HepG2 (cell line): ENCODE measurements around the gene UTF1. TPM values are rescaled to one million over a fixed set of nuclear protein-coding genes. Genes with fewer than 3 reads are reported as not detected.
A peak's percentile ranks its signal among the peaks of the same experiment; 100 is the strongest.

Experiments
- ATAC-seq: fragments of 200-7000 bp; cut with Tn5 transposase; 3 replicates; pipeline ENCODE4 v1.9.1; 2020; ENCODE audit warnings: mild to moderate bottlenecking, moderate library complexity
- BruUV-seq: library from RNA; stranded (reverse); fragments of 400-500 nt; replicated peaks from 2 replicates; lab custom pipeline; 2021; lab: Mats Ljungman, UMichigan
- CTCF ChIA-PET: fragments of 300-600 bp; formaldehyde crosslinking; extraction: SDS; loops from one replicate; lab custom pipeline; 2021; ENCODE audit warnings: low total read pairs, inconsistent platforms, low intra/inter-chr PET ratio; lab: Yijun Ruan, JAX
- POLR2A ChIA-PET: fragments of 350-600 bp; sonication (Branson Sonifier 250); formaldehyde crosslinking; loops from one replicate; lab custom pipeline; 2020; ENCODE audit warnings: antibody characterized with exemption, inconsistent platforms; lab: Yijun Ruan, JAX
- DNase-seq: peaks from one replicate; pipeline ENCODE4 v3.0.0-alpha.2; 2015; ENCODE audit warnings: low spot score
- FAIRE-seq: peaks from 3 replicates; lab custom pipeline; 2011; peaks lifted over from hg19 to GRCh38; lab: Jason Lieb, UNC
- H2AFZ ChIP-seq: one replicate; pipeline ENCODE4 v1.6.1; 2011; ENCODE audit warnings: low read length, inconsistent platforms
- H3K27ac ChIP-seq: fragments of 300-600 bp; 3 replicates; pipeline ENCODE4 v1.8.0; 2011; ENCODE audit warnings: mixed run types, mild to moderate bottlenecking, mixed read lengths, low read length, inconsistent platforms; ENCODE audit not compliant: insufficient read depth; ENCODE audit errors: extremely low read length
- H3K27me3 ChIP-seq, 2 experiments: fragments of 200-600 bp in 1 of 2; 2 replicates in 1 of 2; 3 replicates in 1 of 2; pipeline versions ENCODE4 v1.6.0 to v1.8.0; 2011; ENCODE audit warnings: low read length in 2 of 2, mild to moderate bottlenecking in 2 of 2, moderate library complexity in 2 of 2, inconsistent platforms in 1 of 2; ENCODE audit not compliant: insufficient read depth in 2 of 2, control insufficient read depth in 1 of 2
- H3K36me3 ChIP-seq, 2 experiments: fragments of 200-600 bp in 1 of 2; replicated peaks in 1 of 2; 2 replicates in 1 of 2; 3 replicates in 1 of 2; pipeline versions ENCODE4 v1.5.1 to v1.8.0; 2011; ENCODE audit warnings: low read length in 2 of 2, inconsistent platforms in 1 of 2; ENCODE audit not compliant: insufficient read depth in 2 of 2, control insufficient read depth in 1 of 2
- H3K4me1 ChIP-seq: 2 replicates; pipeline ENCODE4 v1.5.1; 2012; ENCODE audit warnings: low read length, inconsistent platforms; ENCODE audit not compliant: insufficient read depth
- H3K4me2 ChIP-seq: 2 replicates; pipeline ENCODE4 v1.6.0; 2011; ENCODE audit warnings: low read depth, low read length, inconsistent platforms
- H3K4me3 ChIP-seq, 3 experiments: fragments of 200-600 bp in 1 of 3; sonication (generic), shearing (Covaris generic) in 1 of 3; replicated peaks in 1 of 3; 2 replicates each; pipeline ENCODE4 v1.5.1; 2011 to 2016; ENCODE audit warnings: low read length in 3 of 3, inconsistent platforms in 2 of 3, low read depth in 2 of 3, mild to moderate bottlenecking in 2 of 3, control low read depth in 1 of 3, mixed read lengths in 1 of 3; ENCODE audit not compliant: insufficient read depth in 1 of 3
- H3K79me2 ChIP-seq: one replicate; pipeline ENCODE4 v1.6.1; 2011; ENCODE audit warnings: low read length, inconsistent platforms; ENCODE audit not compliant: insufficient read depth
- H3K9ac ChIP-seq: 2 replicates; pipeline ENCODE4 v1.6.0; 2011; ENCODE audit warnings: mild to moderate bottlenecking, low read depth, low read length, inconsistent platforms; ENCODE audit not compliant: insufficient read depth
- H3K9me3 ChIP-seq: 2 replicates; pipeline ENCODE4 v1.5.1; 2012; ENCODE audit warnings: mild to moderate bottlenecking, low read length
- H4K20me1 ChIP-seq: 2 replicates; pipeline ENCODE4 v1.6.0; 2011; ENCODE audit warnings: inconsistent platforms, mild to moderate bottlenecking, low read length, moderate library complexity; ENCODE audit not compliant: insufficient read depth
- ARHGAP35 ChIP-seq: sonication (generic); formaldehyde crosslinking; IDR thresholded peaks from 2 replicates; pipeline ENCODE4 v1.9.0; 2022; ENCODE audit warnings: mild to moderate bottlenecking, inconsistent platforms, moderate library complexity, missing genetic modification reagents, borderline replicate concordance
- GABPA ChIP-seq, 2 experiments: IDR thresholded peaks; 2 replicates each; pipeline ENCODE4 v1.6.1; 2011 to 2016; ENCODE audit warnings: low read depth in 2 of 2, low read length in 1 of 2, missing biosample characterization in 1 of 2, missing genetic modification characterization in 1 of 2
- HNRNPL ChIP-seq: fragments of 200-400 bp; formaldehyde crosslinking; IDR thresholded peaks from 2 replicates; pipeline ENCODE4 v1.6.1; 2017; ENCODE audit warnings: mild to moderate bottlenecking, low read depth, low read length
- SIX1 ChIP-seq: sonication (generic); formaldehyde crosslinking; IDR thresholded peaks from 2 replicates; pipeline ENCODE4 v1.4.0; 2020; ENCODE audit warnings: missing genetic modification reagents, borderline replicate concordance
- XBP1 ChIP-seq: sonication (generic); formaldehyde crosslinking; IDR thresholded peaks from 2 replicates; pipeline ENCODE4 v1.5.0; 2020; ENCODE audit warnings: missing genetic modification reagents
- ZMYM4 ChIP-seq: sonication (generic); formaldehyde crosslinking; IDR thresholded peaks from 2 replicates; pipeline ENCODE4 v1.8.1; 2023; ENCODE audit warnings: mild to moderate bottlenecking, missing genetic modification reagents
- WGBS: methylation state at CpG from one replicate; pipeline ENCODE4 v1.1.6; 2017; ENCODE audit warnings: low lambda C conversion rate; 5-methylcytosine and 5-hydroxymethylcytosine counted together
- in situ Hi-C: cut with HindIII; loops from 2 replicates; pipeline ENCODE4 v1.10.0; 2017; ENCODE audit warnings: low pct_unique_long_range_greater_than_20kb; ENCODE audit not compliant: extremely low pct_ligation_motif_present
- intact Hi-C: fragments of 100-400 bp; cut with micrococcal nuclease; formaldehyde crosslinking; loops from one replicate; pipeline ENCODE4 v1.10.0; 2022; ENCODE audit not compliant: unreplicated experiment
- polyA plus RNA-seq, 8 experiments: library from polyadenylated mRNA; depleted of rRNA in 3 of 8; stranded (reverse) in 7 of 8; unstranded in 1 of 8; fragments of >200 nt; fragmentation: Illumina TruSeq in 4 of 8; extraction: Trizol in 4 of 8; gene quantifications; 2 replicates each; pipeline versions ENCODE4 v1.2.1 to v1.2.3, GENCODE V29; 2011 to 2016; ENCODE audit warnings: low read depth in 4 of 8, missing spikeins in 1 of 8, mixed read lengths in 1 of 8; ENCODE audit not compliant: insufficient read depth in 1 of 8
- total RNA-seq, 5 experiments: library from RNA; depleted of rRNA; stranded (reverse); fragments of >200 nt; fragmentation: Illumina TruSeq; extraction: Trizol; gene quantifications; 2 replicates each; pipeline ENCODE4 v1.2.3, GENCODE V29; 2016; ENCODE audit warnings: low read depth in 1 of 5
- TF ChIP-seq, protein P1 (sequence below): IDR thresholded peaks from 2 replicates; pipeline ENCODE4 v1.6.1; 2016; ENCODE audit warnings: missing genetic modification reagents, missing compliant biosample characterization
- TF ChIP-seq, protein P2 (sequence below): sonication (generic); formaldehyde crosslinking; IDR thresholded peaks from 2 replicates; pipeline ENCODE4 v1.5.1; 2020; ENCODE audit warnings: mild to moderate bottlenecking, missing genetic modification reagents, moderate library complexity

Gene UTF1
- total and polyA plus RNA-seq, 2 of the 13 experiments (the other 11 are each of a cell fraction or from before 2014, with no cell fraction given), result not detected

DNA sequence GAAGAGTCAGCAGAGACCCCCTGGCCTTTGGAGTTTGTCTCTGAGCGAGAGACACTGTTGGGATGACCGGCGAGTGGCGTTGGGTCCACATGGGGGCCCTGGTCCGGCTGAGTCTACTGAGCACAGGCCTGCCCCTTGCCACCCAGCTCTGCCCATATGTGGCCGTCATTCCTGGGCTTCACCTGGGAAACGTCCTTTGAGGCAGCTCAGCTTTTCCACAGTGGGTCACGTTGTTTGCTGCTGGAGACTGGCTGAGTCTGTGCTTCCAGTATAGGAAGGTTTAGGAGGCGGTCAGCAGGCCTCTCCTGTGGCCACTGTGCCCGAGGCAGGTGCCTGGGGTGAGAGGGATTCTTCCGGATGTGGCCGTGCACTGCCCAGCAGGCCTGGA lies 29.6 kb downstream of the UTF1 start:
- ATAC-seq (no peak), FAIRE-seq (no peak), DNase-seq (no peak)
- CTCF ChIA-PET, result no interaction called here
- Histone ChIP-seq H3K4me3 (no peak overlapping the region), H3K27ac (no peak overlapping the region), H3K27me3 (peaks cover 14 to 53% of the 10 kb centered on the region in 2 experiments), H3K9ac (no peak overlapping the region), H3K36me3 (no peaks in the 10 kb centered on the region), H3K79me2 (no peaks in the 10 kb centered on the region), H4K20me1 (no peaks in the 10 kb centered on the region), H3K4me2 (0 out of 2 replicates have a peak overlapping the region, but pooled peaks have one; percentile 7), H3K4me1 (peaks cover 35% of the 10 kb centered on the region), H3K9me3 (no peaks in the 10 kb centered on the region), H2AFZ (no peak overlapping the region)
- BruUV-seq, result no TSS peak
- WGBS, result 20% methylated on average over 10 of the region's 12 CpGs
- intact Hi-C loops, result no loop called here
- in situ Hi-C loops, result no loop called here
- TF ChIP-seq ZMYM4 (no peak), XBP1 (CRISPR knock-in tag) (no peak), GABPA (IDR thresholded peaks at IDR 0.05; ENCODE audit: low read depth, low read length) (no peak), GABPA (CRISPR knock-in tag; IDR thresholded peaks at IDR 0.05; ENCODE audit: low read depth) (peak; percentile 3; the same call in 1 of the 2 replicates)
- TF ChIP-seq, protein P1, sequence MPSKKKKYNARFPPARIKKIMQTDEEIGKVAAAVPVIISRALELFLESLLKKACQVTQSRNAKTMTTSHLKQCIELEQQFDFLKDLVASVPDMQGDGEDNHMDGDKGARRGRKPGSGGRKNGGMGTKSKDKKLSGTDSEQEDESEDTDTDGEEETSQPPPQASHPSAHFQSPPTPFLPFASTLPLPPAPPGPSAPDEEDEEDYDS (CRISPR knock-in tag), result no peak
- POLR2A ChIA-PET, result no interaction called here

DNA sequence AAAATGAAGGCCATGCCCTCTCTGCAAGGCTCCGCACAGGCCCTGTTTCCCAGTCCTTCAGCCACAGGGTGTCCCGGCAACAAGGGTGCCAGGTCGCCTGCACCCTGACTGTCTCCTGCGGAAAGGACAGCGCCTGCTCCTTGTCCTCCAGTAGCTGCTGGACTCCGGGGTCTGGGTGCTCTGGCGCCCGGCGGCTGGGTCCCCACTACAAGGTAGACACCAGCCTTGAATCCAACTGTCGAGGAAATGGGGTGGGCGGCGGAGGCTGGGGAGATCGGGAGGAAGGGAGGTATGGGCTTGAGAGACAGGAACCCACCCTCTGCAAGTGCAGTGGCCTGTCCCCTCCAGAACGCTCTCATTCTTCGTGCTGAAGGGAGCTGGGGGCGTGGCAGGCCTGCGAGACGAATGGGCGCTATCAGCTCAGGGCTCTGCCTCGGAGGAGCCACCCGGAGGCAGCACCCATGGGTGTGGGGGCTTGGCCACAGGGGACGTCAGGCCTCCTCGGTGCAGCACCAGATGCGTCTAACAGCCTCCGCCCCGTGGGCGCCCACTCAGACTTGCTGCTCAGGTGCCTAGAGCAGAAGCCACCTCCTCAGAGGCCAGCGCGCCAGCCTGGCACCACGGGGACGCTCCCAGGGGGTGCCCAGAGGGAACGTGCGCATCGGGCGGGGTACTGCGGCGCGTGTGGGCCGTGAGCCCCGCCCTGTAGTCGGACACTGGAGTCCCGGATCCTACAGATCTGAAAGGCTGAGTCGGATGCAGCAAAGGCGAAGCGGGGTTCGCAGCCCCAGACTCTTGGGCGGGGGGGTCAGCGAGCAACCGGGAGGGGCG lies 31.1 kb downstream of the UTF1 start:
- Histone ChIP-seq H3K27me3 (peaks cover 9 to 46% of the 10 kb centered on the region in 2 experiments; a peak in 4 of 5 replicates), H3K4me1 (peaks cover 35% of the 10 kb centered on the region), H3K27ac (no peak overlapping the region), H3K9me3 (no peaks in the 10 kb centered on the region), H3K4me3 (peak overlapping the region; percentile 42 to 74 (median 62)), H4K20me1 (no peaks in the 10 kb centered on the region), H3K36me3 (no peaks in the 10 kb centered on the region), H3K4me2 (peak overlapping the region; percentile 66), H3K9ac (peak overlapping the region; percentile 34; the same call in 1 of the 2 replicates), H3K79me2 (no peaks in the 10 kb centered on the region), H2AFZ (no peak overlapping the region)
- intact Hi-C loops, result no loop called here
- POLR2A ChIA-PET, result no interaction called here
- ATAC-seq, result peak; percentile 37
- FAIRE-seq, result no peak
- CTCF ChIA-PET, result no interaction called here
- in situ Hi-C loops, result no loop called here
- DNase-seq, result no peak
- BruUV-seq, result no TSS peak
- 33% methylated on average over 19 of the region's 50 CpGs for WGBS
- TF ChIP-seq ARHGAP35 (CRISPR knock-in tag) (no peak), SIX1 (CRISPR knock-in tag) (no peak), HNRNPL (peak; percentile 86)
- TF ChIP-seq, protein P2, sequence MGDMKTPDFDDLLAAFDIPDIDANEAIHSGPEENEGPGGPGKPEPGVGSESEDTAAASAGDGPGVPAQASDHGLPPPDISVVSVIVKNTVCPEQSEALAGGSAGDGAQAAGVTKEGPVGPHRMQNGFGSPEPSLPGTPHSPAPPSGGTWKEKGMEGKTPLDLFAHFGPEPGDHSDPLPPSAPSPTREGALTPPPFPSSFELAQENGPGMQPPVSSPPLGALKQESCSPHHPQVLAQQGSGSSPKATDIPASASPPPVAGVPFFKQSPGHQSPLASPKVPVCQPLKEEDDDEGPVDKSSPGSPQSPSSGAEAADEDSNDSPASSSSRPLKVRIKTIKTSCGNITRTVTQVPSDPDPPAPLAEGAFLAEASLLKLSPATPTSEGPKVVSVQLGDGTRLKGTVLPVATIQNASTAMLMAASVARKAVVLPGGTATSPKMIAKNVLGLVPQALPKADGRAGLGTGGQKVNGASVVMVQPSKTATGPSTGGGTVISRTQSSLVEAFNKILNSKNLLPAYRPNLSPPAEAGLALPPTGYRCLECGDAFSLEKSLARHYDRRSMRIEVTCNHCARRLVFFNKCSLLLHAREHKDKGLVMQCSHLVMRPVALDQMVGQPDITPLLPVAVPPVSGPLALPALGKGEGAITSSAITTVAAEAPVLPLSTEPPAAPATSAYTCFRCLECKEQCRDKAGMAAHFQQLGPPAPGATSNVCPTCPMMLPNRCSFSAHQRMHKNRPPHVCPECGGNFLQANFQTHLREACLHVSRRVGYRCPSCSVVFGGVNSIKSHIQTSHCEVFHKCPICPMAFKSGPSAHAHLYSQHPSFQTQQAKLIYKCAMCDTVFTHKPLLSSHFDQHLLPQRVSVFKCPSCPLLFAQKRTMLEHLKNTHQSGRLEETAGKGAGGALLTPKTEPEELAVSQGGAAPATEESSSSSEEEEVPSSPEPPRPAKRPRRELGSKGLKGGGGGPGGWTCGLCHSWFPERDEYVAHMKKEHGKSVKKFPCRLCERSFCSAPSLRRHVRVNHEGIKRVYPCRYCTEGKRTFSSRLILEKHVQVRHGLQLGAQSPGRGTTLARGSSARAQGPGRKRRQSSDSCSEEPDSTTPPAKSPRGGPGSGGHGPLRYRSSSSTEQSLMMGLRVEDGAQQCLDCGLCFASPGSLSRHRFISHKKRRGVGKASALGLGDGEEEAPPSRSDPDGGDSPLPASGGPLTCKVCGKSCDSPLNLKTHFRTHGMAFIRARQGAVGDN (CRISPR knock-in tag), result peak; percentile 54
